H1 (cell line): ENCODE results near the gene MEX3B. TPM values are rescaled to one million over a fixed set of nuclear protein-coding genes. Genes with fewer than 3 reads are reported as not detected.

Experiments used
- CTCF ChIA-PET: fragments of 300-600 bp; sonication (Branson Sonifier 250); formaldehyde crosslinking; loops from one replicate; lab custom pipeline; 2021; ENCODE audit not compliant: partially characterized antibody; lab: Charles Lee
- POLR2A ChIA-PET: fragments of 300-600 bp; sonication (Branson Sonifier 250); formaldehyde crosslinking; loops from one replicate; lab custom pipeline; 2021; ENCODE audit warnings: inconsistent platforms; ENCODE audit not compliant: partially characterized antibody; lab: Charles Lee
- DNase-seq, 2 experiments: peaks; one replicate each; pipeline versions ENCODE4 v3.0.0 to v3.0.0-alpha.2; 2010 to 2022; ENCODE audit warnings: low spot score in 2 of 2, low read depth in 1 of 2, mixed read lengths in 1 of 2
- FAIRE-seq: peaks from 2 replicates; lab custom pipeline; 2011; peaks lifted over from hg19 to GRCh38; lab: Jason Lieb, UNC
- H2AFZ ChIP-seq: 2 replicates; pipeline ENCODE4 v1.8.1; 2012; ENCODE audit warnings: low read length, inconsistent platforms
- H2AK5ac ChIP-seq: 2 replicates; pipeline ENCODE4 v1.6.1; 2013; ENCODE audit warnings: low read depth, low read length
- H2BK120ac ChIP-seq: replicated peaks from 2 replicates; pipeline ENCODE3; 2013; ENCODE audit warnings: low read depth, low read length, inconsistent platforms
- H2BK12ac ChIP-seq: 2 replicates; pipeline ENCODE4 v1.6.1; 2013; ENCODE audit warnings: low read depth, low read length
- H2BK15ac ChIP-seq: 2 replicates; pipeline ENCODE4 v1.6.1; 2013; ENCODE audit warnings: low read length
- H2BK20ac ChIP-seq: 2 replicates; pipeline ENCODE4 v1.6.1; 2013; ENCODE audit warnings: low read length
- H2BK5ac ChIP-seq: 2 replicates; pipeline ENCODE4 v1.6.1; 2013; ENCODE audit warnings: low read depth, low read length
- H3K14ac ChIP-seq: 2 replicates; pipeline ENCODE4 v1.6.1; 2013; ENCODE audit warnings: inconsistent platforms; ENCODE audit not compliant: insufficient read length
- H3K18ac ChIP-seq: 2 replicates; pipeline ENCODE4 v1.6.1; 2013; ENCODE audit warnings: low read length; ENCODE audit errors: extremely low read depth
- H3K23ac ChIP-seq: 2 replicates; pipeline ENCODE4 v1.6.1; 2013; ENCODE audit warnings: inconsistent platforms; ENCODE audit not compliant: insufficient read length
- H3K23me2 ChIP-seq: 2 replicates; pipeline ENCODE4 v1.6.1; 2013; ENCODE audit warnings: low read depth, low read length
- H3K27ac ChIP-seq: 2 replicates; pipeline ENCODE4 v1.6.1; 2011; ENCODE audit warnings: low read depth, low read length, inconsistent platforms
- H3K27me3 ChIP-seq, 4 experiments: replicated peaks in 1 of 4; 1 replicate in 1 of 4; 2 replicates in 3 of 4; pipeline versions ENCODE4 v1.6.1 to v1.8.1; 2011 to 2013; ENCODE audit warnings: low read length in 3 of 4, mild to moderate bottlenecking in 3 of 4, inconsistent platforms in 2 of 4, mixed read lengths in 2 of 4, moderate library complexity in 1 of 4; ENCODE audit not compliant: control insufficient read depth in 3 of 4, insufficient read depth in 3 of 4; ENCODE audit errors: extremely low read depth in 1 of 4
- H3K36me3 ChIP-seq, 4 experiments: 2 replicates each; pipeline versions ENCODE4 v1.6.1 to v1.8.1; 2011 to 2013; ENCODE audit warnings: mild to moderate bottlenecking in 4 of 4, low read length in 3 of 4, moderate library complexity in 2 of 4, control low read depth in 1 of 4, inconsistent platforms in 1 of 4; ENCODE audit not compliant: insufficient read depth in 4 of 4, control insufficient read depth in 2 of 4
- H3K4ac ChIP-seq: replicated peaks from 2 replicates; pipeline ENCODE3; 2013; ENCODE audit warnings: low read length, low read depth, mixed read lengths, inconsistent platforms; ENCODE audit not compliant: insufficient read length
- H3K4me1 ChIP-seq, 4 experiments: replicated peaks in 1 of 4; 1 replicate in 1 of 4; 2 replicates in 3 of 4; pipeline versions ENCODE4 v1.6.1 to v1.8.1; 2011 to 2013; ENCODE audit warnings: low read length in 3 of 4, inconsistent platforms in 2 of 4, mixed read lengths in 1 of 4; ENCODE audit not compliant: insufficient read depth in 4 of 4, control insufficient read depth in 3 of 4
- H3K4me2 ChIP-seq, 2 experiments: 2 replicates each; pipeline versions ENCODE4 v1.6.1 to v1.8.1; 2011 to 2013; ENCODE audit warnings: low read depth in 2 of 2, low read length in 2 of 2, control low read depth in 1 of 2, inconsistent platforms in 1 of 2, mild to moderate bottlenecking in 1 of 2; ENCODE audit not compliant: insufficient read depth in 1 of 2
- H3K4me3 ChIP-seq, 4 experiments: fragments of 200-600, 300-600 bp in 1 of 4; sonication (generic), shearing (Covaris generic), sonication (Bioruptor Twin) in 1 of 4; 2 replicates each; pipeline versions ENCODE4 v1.5.1 to v1.8.1; 2011 to 2016; ENCODE audit warnings: low read length in 4 of 4, low read depth in 3 of 4, control low read depth in 2 of 4, inconsistent platforms in 2 of 4, mild to moderate bottlenecking in 2 of 4, mixed read lengths in 1 of 4, moderate library complexity in 1 of 4; ENCODE audit not compliant: insufficient read depth in 2 of 4; ENCODE audit errors: extremely low read depth in 1 of 4
- H3K56ac ChIP-seq: replicated peaks from 2 replicates; pipeline ENCODE3; 2013; ENCODE audit warnings: low read depth, mild to moderate bottlenecking, mixed read lengths, low read length, inconsistent platforms; ENCODE audit not compliant: insufficient read length
- H3K79me1 ChIP-seq: 2 replicates; pipeline ENCODE4 v1.6.1; 2013; ENCODE audit warnings: low read depth, low read length, control low read depth
- H3K79me2 ChIP-seq, 2 experiments: 2 replicates each; pipeline versions ENCODE4 v1.6.1 to v1.8.1; 2012 to 2013; ENCODE audit warnings: low read length in 2 of 2, mild to moderate bottlenecking in 2 of 2, inconsistent platforms in 1 of 2; ENCODE audit not compliant: insufficient read depth in 2 of 2, control insufficient read depth in 1 of 2
- H3K9ac ChIP-seq, 4 experiments: replicated peaks in 1 of 4; 1 replicate in 1 of 4; 2 replicates in 3 of 4; pipeline versions ENCODE4 v1.6.1 to v1.8.1; 2011 to 2013; ENCODE audit warnings: low read depth in 3 of 4, low read length in 3 of 4, control low read depth in 2 of 4, mild to moderate bottlenecking in 2 of 4, moderate library complexity in 2 of 4, inconsistent platforms in 1 of 4; ENCODE audit errors: extremely low read depth in 1 of 4
- H3K9me3 ChIP-seq, 2 experiments: 2 replicates each; pipeline versions ENCODE4 v1.6.1 to v1.8.1; 2012 to 2013; ENCODE audit warnings: mild to moderate bottlenecking in 2 of 2, moderate library complexity in 2 of 2, control low read depth in 1 of 2, inconsistent platforms in 1 of 2, low read depth in 1 of 2, low read length in 1 of 2, mixed read lengths in 1 of 2; ENCODE audit not compliant: insufficient read depth in 2 of 2
- H4K20me1 ChIP-seq, 2 experiments: replicated peaks in 1 of 2; 2 replicates each; pipeline versions ENCODE3 to v1.8.1; 2011 to 2013; ENCODE audit warnings: inconsistent platforms in 2 of 2, low read length in 2 of 2, mild to moderate bottlenecking in 1 of 2; ENCODE audit not compliant: insufficient read depth in 2 of 2, control insufficient read depth in 1 of 2
- H4K5ac ChIP-seq: 2 replicates; pipeline ENCODE4 v1.6.1; 2013; ENCODE audit warnings: low read length, low read depth, mixed read lengths, inconsistent platforms; ENCODE audit not compliant: insufficient read length
- H4K8ac ChIP-seq: 2 replicates; pipeline ENCODE4 v1.8.0; 2013; ENCODE audit warnings: mild to moderate bottlenecking, moderate library complexity, low read length, inconsistent platforms; ENCODE audit not compliant: insufficient read depth; ENCODE audit errors: extremely low read depth
- H4K91ac ChIP-seq: replicated peaks from 2 replicates; pipeline ENCODE3; 2013; ENCODE audit warnings: low read length, mixed read lengths, inconsistent platforms; ENCODE audit not compliant: insufficient read length
- CHD1 ChIP-seq: IDR thresholded peaks from 2 replicates; pipeline ENCODE4 v1.6.1; 2012; ENCODE audit warnings: low read depth, low read length, improper control_type of control experiment
- CTBP2 ChIP-seq: IDR thresholded peaks from 2 replicates; pipeline ENCODE4 v1.7.0; 2011; ENCODE audit warnings: borderline replicate concordance, mild to moderate bottlenecking, moderate library complexity, mixed read lengths, low read length; ENCODE audit not compliant: insufficient read depth, insufficient read length
- EP300 ChIP-seq, 2 experiments: IDR thresholded peaks; 1 replicate in 1 of 2; 2 replicates in 1 of 2; pipeline ENCODE4 v1.6.1; 2011 to 2012; ENCODE audit warnings: low read depth in 2 of 2, low read length in 2 of 2, mild to moderate bottlenecking in 2 of 2, borderline replicate concordance in 1 of 2, inconsistent platforms in 1 of 2, moderate library complexity in 1 of 2
- WGBS, 2 experiments: shearing (Covaris generic) in 1 of 2; methylation state at CpG; one replicate each; pipeline versions ENCODE4 v1.1.6 to v1.1.7; 2013 to 2015; ENCODE audit warnings: low lambda C conversion rate in 2 of 2, mixed read lengths in 2 of 2, inconsistent platforms in 1 of 2, low coverage in 1 of 2, missing lambda C conversion rate in 1 of 2; ENCODE audit not compliant: insufficient replicate concordance in 2 of 2, insufficient coverage in 1 of 2, insufficient read length in 1 of 2; ENCODE audit errors: extremely low coverage in 1 of 2, missing lambda C conversion rate in 1 of 2; 5-methylcytosine and 5-hydroxymethylcytosine counted together
- polyA plus RNA-seq, 7 experiments: library from polyadenylated mRNA; depleted of rRNA in 3 of 7; stranded (reverse) in 5 of 7; unstranded in 2 of 7; fragments of >200 nt in 5 of 7; fragments of 200-250 nt in 2 of 7; gene quantifications; 1 replicate in 5 of 7; 2 replicates in 1 of 7; 4 replicates in 1 of 7; pipeline versions ENCODE4 v1.2.1 to v1.2.3, GENCODE V29; 2011 to 2013; ENCODE audit warnings: missing spikeins in 2 of 7, mixed read lengths in 2 of 7
- total RNA-seq: library from RNA; stranded (reverse); fragmentation: NEBNext Ultra II Directional; extraction: Animal tissue kit (Norgen Biotek cat#: 25700); gene quantifications from 2 replicates; pipeline ENCODE4 v1.2.1, GENCODE V29; 2021

MEX3B gene
- total and polyA plus RNA-seq, 2 of the 8 experiments (the other 6 are each of a cell fraction or from before 2014, with no cell fraction given): 8.0 to 15.9 TPM

- no peak overlapping the region for H3K14ac ChIP-seq
- ChIA-PET POLR2A (interaction anchor here (1.0 to 1.1 kb wide), 2 partner anchors 8 to 17 kb away, joined by 3 read pairs; no protein-coding TSS in a partner anchor), CTCF (interaction anchor here (0.6 to 1.5 kb wide), 5 partner anchors 10 to 630 kb away, joined by 3 to 5 read pairs (median 3); no protein-coding TSS in a partner anchor)
- peaks cover 5 to 10% of the 10 kb centered on the region in 2 experiments for H4K20me1 ChIP-seq
- no peak overlapping the region for H3K18ac ChIP-seq
- H3K36me3 ChIP-seq: peaks cover 0 to 6% (median 0%) of the 10 kb centered on the region in 4 experiments; a peak in 2 of 8 replicates
- no peak overlapping the region for H4K8ac ChIP-seq
- no peak overlapping the region for H2BK12ac ChIP-seq
- peaks cover 0 to 14% (median 7%) of the 10 kb centered on the region in 4 experiments; a peak in 6 of 7 replicates for H3K4me1 ChIP-seq
- no peak overlapping the region for H3K4me2 ChIP-seq
- FAIRE-seq (no peak), DNase-seq (no peak)
- no peaks in the 10 kb centered on the region; a peak in 1 of 4 replicates for H3K79me2 ChIP-seq
- no peak overlapping the region for H3K9ac ChIP-seq
- no peak overlapping the region for H2BK15ac ChIP-seq
- no peak overlapping the region for H2AFZ ChIP-seq
- no peak overlapping the region for H3K4ac ChIP-seq
- no peak overlapping the region for H2BK5ac ChIP-seq
- H3K79me1 ChIP-seq: no peaks in the 10 kb centered on the region
- no peak overlapping the region for H3K4me3 ChIP-seq
- no peak overlapping the region for H4K91ac ChIP-seq
- H3K23ac ChIP-seq: no peak overlapping the region
- no peaks in the 10 kb centered on the region for H3K9me3 ChIP-seq
- no peak overlapping the region for H3K56ac ChIP-seq
- WGBS, 2 experiments: 78% methylated on average over 2 of the region's 2 CpGs; no CpG with 5 or more reads in 1 of the 2 experiments
- peaks cover 22% of the 10 kb centered on the region; the same call in 1 of the 2 replicates for H3K23me2 ChIP-seq
- H2AK5ac ChIP-seq: no peak overlapping the region
- no peak overlapping the region for H2BK20ac ChIP-seq
- H3K27me3 ChIP-seq: peaks cover 0 to 8% (median 3%) of the 10 kb centered on the region in 4 experiments; a peak in 4 of 7 replicates
- H3K27ac ChIP-seq: no peak overlapping the region
- no peak overlapping the region for H2BK120ac ChIP-seq
- no peak overlapping the region for H4K5ac ChIP-seq
- TF ChIP-seq CTBP2 (no peak), EP300 (IDR thresholded peaks at IDR 0.05; ENCODE audit: borderline replicate concordance in 1 of 2, low read depth in 2 of 2, low read length in 2 of 2) (no peak), CHD1 (no peak)
Measured at GRCh38 chr15:82040390-82040789, 5.4 kb downstream of the MEX3B start.
